ENCODE measurements around the gene HOXB5. TPM values are rescaled to one million over a fixed set of nuclear protein-coding genes. Genes with fewer than 3 reads are reported as not detected.

Gene HOXB5
- total RNA-seq (2014; rRNA removed; shearing (Covaris generic); ENCODE audit: low replicate concordance): not detected in 2 replicates

GRCh38 chr17:48593126-48593829, at the start of gene HOXB5:
Gene HOXB5, minus strand, starts transcription at chr17:48593779. Its CDS starts 97 bp downstream, at chr17:48593682.
- DNase-seq (ENCODE audit: low read depth): no peak
- in situ Hi-C loops (cut with HindIII; ENCODE audit: low pct_unique_long_range_greater_than_20kb, low sequenced_read_pairs): no loop called here

DNA sequence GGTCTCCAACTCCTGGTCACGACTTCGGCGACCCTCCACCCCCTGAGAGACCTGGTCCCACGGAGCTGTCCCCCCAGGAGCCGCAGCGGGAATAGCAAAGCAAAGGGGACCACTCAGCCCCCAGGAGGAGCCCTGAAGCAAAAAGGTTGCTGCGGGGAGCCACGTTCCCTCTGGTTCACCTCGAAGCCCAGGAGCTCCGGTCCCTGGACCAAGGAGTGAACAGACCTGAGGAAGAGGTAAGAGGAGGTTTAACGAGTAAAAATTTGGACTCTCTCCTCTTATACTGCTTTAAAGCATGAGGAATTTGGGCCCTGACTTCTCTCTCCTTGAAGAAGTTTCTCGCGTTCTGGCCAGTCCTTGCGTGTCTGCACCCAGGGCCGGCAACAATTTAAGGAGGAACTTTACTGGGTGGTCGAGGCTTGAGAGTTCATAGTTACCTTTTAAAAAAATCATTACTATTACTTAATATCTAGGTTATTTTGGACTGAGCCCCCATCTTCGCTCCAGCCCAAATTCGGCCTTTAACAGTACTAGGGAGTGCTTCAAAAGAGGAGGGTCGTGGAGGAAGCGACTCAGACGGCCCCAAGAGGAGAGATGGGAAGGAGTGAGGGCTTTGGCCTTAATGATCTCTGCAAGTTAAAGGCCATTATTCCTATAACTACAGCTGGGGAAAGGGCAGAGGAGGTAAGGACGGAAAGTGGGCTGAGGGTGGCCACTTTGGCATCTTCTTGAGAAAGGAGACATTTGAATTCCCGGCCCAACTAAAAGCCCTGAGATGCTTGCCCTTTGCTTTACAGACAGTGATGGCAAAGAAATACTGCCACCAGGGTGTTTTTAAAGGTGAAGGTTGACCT, 49.5 kb upstream of the HOXB5 start:
- no peak for DNase-seq (ENCODE audit: low read depth)
- in situ Hi-C loops (cut with HindIII; ENCODE audit: low pct_unique_long_range_greater_than_20kb, low sequenced_read_pairs): no loop called here

GRCh38 chr17:48642059-48642842, 48.7 kb upstream of the HOXB5 start:
- in situ Hi-C loops (cut with HindIII; ENCODE audit: low pct_unique_long_range_greater_than_20kb, low sequenced_read_pairs): no loop called here
- DNase-seq (ENCODE audit: low read depth): no peak

DNA sequence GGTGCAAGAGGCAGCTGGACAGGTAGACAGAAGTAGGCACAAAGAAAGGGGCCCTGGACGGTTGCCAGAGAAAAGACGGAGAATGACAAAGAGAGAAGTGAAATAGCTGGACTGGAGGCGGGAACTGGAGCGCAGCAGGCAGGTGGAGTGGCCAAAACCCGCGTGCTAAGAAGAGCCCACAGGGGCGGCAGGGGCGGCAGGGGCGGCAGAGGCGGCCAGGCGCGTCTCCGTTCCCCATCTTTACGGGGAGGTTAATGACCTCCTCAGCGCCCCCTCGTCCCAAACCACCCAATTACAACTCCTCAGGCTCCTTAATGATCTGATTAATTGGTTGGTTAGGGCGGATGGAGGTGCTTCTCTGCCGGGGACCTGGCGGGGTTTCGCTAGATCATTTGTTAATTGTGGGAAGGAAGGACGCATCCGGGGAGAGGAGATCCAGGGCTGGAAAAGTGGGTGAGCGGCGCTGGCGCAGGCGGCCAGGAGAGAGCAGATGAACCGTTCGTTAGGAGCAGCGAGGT, 48.0 kb upstream of the HOXB5 start:
- DNase-seq (ENCODE audit: low read depth): no peak
- in situ Hi-C loops (cut with HindIII; ENCODE audit: low pct_unique_long_range_greater_than_20kb, low sequenced_read_pairs): no loop called here

- DNase-seq (ENCODE audit: low read depth): no peak
- in situ Hi-C loops (cut with HindIII; ENCODE audit: low pct_unique_long_range_greater_than_20kb, low sequenced_read_pairs): no loop called here
These were observed 47.2 kb upstream of the HOXB5 start for GRCh38 chr17:48640858-48641180.

- in situ Hi-C loops (cut with HindIII; ENCODE audit: low pct_unique_long_range_greater_than_20kb, low sequenced_read_pairs): no loop called here
- DNase-seq (ENCODE audit: low read depth): no peak
These were observed 46.6 kb upstream of the HOXB5 start for GRCh38 chr17:48639982-48640857.

DNA sequence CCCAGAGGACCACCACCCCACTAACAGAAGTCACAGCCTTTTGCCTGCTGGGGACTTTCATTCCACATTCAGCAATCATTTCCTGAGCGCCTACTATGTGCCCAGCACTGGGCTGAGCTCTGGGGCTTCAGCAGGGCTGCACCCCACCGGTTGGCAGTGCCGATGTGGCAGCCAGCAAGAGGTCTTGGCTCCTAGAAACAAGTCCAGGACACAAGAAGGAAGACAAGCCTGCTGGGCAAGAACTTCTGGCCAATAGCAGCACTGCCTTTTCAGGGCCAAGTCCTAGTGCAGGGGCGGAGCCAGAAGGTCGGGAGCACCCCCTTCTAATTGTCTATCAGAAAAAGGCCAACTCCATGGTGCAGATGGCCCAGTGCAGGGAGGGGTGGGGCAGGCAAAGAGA, 45.6 kb upstream of the HOXB5 start:
- DNase-seq (ENCODE audit: low read depth): no peak
- in situ Hi-C loops (cut with HindIII; ENCODE audit: low pct_unique_long_range_greater_than_20kb, low sequenced_read_pairs): no loop called here

DNA sequence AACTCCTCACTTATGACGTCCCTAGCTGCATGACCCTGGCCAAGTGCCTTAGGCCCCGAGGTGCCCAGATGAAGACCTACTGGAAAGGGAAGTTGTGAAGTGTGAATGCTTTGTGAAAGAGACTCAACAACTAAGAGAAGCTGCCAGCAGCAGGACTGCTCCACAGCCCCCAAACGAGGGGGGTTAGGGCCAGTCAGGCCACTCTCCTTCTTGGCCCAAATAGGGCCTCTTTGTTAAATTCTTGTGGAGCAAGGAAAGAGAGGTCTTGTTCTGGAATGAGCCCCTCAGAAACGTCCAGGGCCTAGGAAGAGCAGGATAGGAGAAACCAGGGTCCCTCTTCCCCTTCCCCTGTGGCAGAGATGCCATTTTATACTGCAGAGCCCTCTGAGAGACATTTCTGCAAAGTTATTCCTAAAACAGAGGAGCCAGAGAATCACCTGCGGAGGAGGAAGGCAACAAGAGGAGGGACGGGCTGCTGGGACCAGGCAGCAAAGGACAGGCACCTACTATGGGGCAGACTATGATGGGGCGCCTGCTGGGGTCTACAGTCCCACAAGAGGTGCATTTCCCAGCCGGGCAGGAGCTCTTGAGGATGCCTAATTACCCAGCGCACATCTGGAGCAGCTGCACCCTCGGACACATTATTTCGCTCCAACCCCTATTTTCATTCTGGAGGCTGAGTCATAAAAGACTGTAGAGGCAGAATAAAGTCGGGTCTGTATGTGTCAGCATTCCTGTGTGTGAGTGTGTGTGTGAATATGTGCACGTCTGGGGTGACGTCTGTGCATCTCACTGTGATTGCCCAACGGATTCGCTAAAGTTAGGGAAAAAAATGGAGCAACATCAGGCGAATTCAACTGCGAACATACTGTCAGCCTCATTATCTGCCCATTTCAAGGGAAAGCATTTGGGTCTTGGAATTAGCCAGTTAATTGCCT, 44.0 kb upstream of the HOXB5 start:
- in situ Hi-C loops (cut with HindIII; ENCODE audit: low pct_unique_long_range_greater_than_20kb, low sequenced_read_pairs): no loop called here
- no peak for DNase-seq (ENCODE audit: low read depth)

GRCh38 chr17:48636177-48637018, 42.8 kb upstream of the HOXB5 start:
- DNase-seq (ENCODE audit: low read depth): peak; percentile 74
- in situ Hi-C loops (cut with HindIII; ENCODE audit: low pct_unique_long_range_greater_than_20kb, low sequenced_read_pairs): no loop called here

DNA sequence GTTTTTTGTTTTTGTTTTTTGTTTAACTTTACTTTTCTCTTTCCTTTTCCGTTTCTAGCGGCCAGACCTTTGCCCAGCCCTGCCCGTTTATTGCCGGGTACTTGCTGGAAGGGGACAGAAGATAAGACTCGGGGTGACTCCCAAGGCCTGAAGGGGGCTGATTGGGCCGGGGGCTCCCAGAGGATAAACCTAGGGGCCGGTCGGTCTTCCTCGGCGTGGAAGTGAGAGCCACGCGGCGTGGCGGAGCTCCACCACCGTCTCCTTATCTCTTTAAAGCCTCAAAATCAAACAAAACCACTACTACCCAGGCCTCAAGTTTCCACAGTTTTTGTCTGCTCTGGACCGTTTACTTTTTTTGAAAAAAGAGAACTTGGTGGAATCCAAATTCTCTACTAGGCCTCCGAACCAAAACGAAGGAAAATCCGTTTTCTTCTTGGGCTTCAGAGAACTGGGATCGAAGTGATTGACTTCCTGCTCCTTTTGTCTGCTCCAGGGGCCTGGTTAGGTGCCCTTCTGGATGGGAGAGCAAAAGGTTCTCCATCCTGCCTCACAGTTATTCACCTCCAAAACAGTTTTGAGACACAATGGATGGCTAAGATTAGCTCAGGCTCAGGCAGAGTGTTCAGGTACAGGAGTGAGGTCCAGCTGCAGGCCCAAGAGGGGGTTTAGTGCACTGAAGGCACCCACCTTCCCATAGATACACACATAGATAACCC, 41.1 kb upstream of the HOXB5 start:
- DNase-seq (ENCODE audit: low read depth): no peak
- in situ Hi-C loops (cut with HindIII; ENCODE audit: low pct_unique_long_range_greater_than_20kb, low sequenced_read_pairs): no loop called here

DNA sequence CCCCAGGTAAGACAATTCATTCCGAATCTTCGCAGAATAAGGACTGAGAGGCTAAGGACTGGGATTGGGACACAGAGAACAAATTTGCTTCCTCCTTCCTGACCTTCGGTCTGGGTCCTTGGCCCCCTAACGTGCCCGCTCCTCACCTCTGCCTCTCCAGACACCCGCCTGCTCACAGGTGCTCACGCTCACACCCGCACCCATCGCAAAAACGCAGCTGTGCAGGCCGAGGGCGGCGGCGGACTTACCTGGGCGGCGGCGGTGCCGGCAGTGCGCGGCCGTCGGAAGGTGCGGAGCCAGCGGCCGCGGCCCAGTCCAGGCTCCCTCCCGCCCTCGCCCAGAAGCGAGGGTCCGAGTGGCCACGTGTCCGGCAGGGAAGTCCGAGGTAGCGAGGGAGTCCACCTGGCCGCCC, 39.7 kb upstream of the HOXB5 start:
- DNase-seq (ENCODE audit: low read depth): no peak
- in situ Hi-C loops (cut with HindIII; ENCODE audit: low pct_unique_long_range_greater_than_20kb, low sequenced_read_pairs): no loop called here

- DNase-seq (ENCODE audit: low read depth): no peak
- in situ Hi-C loops (cut with HindIII; ENCODE audit: low pct_unique_long_range_greater_than_20kb, low sequenced_read_pairs): no loop called here
These were observed 39.1 kb upstream of the HOXB5 start for GRCh38 chr17:48632579-48633265.

DNA sequence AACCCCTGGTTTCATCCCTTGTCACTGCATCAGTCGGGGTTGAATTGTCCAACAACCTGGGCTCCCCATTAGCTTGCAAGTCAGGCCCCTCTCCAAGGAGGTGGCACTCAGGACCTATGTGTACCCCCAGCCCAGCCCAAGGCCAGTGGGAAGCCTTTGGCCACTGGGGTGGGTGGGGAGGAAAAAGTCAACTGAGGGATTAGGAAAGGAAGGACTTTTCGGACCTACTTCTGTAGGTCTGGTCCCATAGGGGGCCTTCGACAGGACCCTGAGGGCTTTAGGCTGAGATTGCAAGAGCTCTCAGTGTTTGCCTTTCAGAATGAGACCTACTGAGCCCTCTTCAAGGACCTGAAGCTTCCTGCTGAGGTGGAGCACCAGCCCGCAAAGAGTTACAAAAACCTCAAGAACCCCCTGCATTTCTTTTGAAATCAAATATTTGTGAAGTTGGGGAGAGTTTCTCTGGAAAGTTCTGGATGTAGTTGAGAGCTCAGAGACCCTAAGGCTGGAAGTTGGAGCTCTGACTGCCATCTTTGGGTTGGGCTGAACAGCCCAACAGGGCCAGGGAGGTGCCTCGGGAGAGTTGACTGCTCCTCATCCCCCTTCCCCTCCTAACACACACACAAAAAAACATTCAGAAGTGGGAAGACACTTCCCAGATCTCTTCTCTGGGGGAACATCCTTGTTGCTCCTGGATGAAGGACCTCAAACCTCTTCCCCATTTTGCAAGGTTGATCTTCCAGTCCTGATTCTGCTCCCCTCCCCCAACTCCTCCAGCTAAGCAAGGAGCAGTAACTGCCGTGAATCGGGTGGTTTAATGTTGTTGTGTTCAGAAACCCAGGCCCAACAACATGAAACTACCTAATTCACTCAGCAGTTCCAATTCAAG, 38.4 kb upstream of the HOXB5 start:
- in situ Hi-C loops (cut with HindIII; ENCODE audit: low pct_unique_long_range_greater_than_20kb, low sequenced_read_pairs): no loop called here

More for the DNA sequence above, 38.4 kb upstream of the HOXB5 start:
- no peak for DNase-seq (ENCODE audit: low read depth)
